Stimulated activated CD4-positive, alpha-beta T cell treated with anti-CD3 and anti-CD28 coated beads, TNF-alpha, amount 100 ng/mL, for 48 hours (primary cell): ENCODE measurements around the gene APPL1.
"Not testable (repeated sequence)": the region's sequence is repeated elsewhere in the genome, so short reads cannot be mapped to it uniquely, and the experiment has no call there.

ENCODE experiments used
- DNase-seq, 3 donors: peaks; one replicate each; pipeline ENCODE4 v3.0.0-alpha.2; 2020; ENCODE audit warnings: low read depth in 3 of 3

APPL1 gene

DNA sequence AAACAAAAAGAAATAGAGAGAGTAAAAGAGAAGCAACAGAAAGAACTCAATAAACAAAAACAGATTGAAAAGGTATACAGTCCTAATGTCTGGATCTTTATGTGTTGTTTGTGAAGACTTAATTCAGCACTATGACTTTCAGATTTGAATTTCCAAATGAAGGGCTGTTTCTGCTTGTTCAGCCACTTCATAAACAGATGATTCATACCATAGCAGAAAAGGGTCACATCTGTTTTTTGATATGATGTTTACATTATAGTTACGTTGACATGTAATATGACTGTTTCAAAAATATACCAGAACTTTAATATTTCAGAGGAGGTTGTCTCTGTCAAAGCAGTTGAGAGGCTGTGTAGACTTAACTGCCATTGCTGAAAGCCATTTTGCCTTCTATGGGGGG lies 40.9 kb downstream of the APPL1 start:
- DNase-seq = no peak

DNA sequence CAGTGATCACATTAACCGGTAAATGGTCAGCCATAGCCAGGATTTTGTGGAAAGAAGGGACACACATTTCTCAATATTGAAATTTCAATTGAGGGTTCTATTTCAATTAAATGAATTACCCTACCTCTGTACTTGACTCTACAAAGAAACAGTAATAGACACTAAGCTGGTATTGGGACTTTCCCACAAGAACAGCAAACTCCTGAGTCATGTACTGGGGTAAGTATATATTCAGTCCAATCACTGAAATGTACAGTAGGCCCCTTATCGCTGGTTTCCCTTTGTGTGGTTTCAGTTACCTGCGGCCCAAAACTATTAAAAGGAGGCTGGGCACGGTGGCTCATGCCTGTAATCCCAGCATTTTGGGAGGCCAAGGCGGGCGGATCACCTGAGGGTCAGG lies 47.3 kb downstream of the APPL1 start:
- no peak for DNase-seq

GRCh38 chr3:57275393-57275792 lies 47.9 kb downstream of the APPL1 start:
- DNase-seq = no peak

GRCh38 chr3:57278237-57278636 lies 50.7 kb downstream of the APPL1 start:
- DNase-seq = no peak

DNA sequence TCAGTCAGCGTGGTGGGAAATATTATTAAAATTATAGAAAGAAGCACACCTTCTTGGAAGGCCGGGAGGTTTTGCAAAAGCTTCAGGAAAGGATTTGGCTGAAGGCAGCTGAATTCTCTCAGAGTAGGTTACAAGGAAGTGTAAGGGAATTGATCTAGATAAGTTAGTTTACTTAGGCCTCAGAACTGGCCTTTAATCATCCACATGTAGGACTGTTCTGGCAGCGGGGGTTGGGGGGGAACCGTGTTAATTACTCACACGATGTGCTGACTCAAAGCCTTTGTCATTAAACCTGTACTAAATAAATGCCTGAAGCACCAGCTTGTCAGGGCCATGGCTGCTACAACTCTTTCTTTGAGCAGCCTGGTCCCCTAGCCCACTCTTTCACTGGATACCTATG lies 52.2 kb downstream of the APPL1 start:
- DNase-seq = no peak

DNA sequence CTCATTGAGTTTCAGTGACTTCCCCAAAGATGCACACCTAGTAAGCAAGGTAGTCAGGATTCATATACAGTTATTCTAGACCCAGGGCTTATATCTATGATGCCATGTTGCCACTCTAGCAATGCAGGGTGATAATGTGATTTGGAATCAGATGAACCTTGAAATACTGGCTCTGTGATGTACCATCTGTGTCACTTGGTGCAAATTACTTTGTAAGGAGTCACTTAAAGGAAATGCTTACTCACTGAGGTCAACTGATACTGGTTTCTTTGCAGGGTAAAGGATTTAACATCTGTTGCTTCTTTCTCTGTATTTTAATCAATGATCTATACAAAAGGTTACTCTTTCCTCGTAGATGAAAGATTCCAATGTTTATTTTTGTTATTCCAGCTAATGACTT lies 54.2 kb downstream of the APPL1 start:
- DNase-seq = no peak

DNA sequence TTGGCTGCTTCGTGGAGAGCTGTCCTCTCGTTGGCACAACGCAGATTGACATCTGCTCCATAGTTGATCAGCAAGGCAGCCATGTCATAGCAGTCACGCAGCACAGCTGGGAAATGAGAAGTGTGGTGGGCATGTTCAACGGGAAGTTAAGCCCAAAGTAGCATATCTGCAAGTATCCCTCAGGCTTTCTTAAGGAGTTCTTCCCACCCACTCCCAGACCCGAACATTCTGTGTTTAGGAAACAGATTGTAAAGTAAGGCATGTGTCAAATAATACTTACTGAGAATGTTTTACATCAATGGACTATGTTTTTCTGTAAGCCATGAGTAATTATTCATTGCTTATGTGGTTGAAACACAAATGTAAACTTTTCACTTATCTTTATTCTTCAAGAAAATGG lies 55.8 kb downstream of the APPL1 start:
- DNase-seq = no peak

GRCh38 chr3:57287205-57287604 lies 59.7 kb downstream of the APPL1 start:
- no peak for DNase-seq

DNA sequence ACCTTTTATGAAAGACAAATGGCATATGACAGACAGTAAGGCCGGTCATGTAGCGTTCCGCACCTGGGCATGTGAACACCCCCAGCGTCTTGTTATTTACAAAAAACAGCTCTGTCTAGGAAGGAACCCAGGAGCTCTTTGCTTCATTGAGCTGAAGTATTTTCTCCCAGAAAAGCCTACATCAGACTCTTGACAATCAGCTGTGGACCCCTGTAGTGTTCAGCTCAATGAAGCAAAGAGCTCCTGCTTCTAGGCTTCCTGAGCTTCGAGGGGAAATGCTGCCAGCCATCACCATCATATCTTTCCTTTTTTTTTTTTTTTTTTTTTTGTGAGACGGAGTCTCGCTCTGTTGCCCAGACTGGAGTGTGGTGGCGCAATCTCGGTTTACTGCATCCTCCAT lies 60.9 kb downstream of the APPL1 start:
- no peak for DNase-seq

- DNase-seq = no peak
These were observed 64.8 kb downstream of the APPL1 start, which contains the start of gene ASB14 for GRCh38 chr3:57292159-57292896. ASB14 (minus strand) TSS chr3:57292685; CDS start chr3:57292033, 652 bp downstream.

DNA sequence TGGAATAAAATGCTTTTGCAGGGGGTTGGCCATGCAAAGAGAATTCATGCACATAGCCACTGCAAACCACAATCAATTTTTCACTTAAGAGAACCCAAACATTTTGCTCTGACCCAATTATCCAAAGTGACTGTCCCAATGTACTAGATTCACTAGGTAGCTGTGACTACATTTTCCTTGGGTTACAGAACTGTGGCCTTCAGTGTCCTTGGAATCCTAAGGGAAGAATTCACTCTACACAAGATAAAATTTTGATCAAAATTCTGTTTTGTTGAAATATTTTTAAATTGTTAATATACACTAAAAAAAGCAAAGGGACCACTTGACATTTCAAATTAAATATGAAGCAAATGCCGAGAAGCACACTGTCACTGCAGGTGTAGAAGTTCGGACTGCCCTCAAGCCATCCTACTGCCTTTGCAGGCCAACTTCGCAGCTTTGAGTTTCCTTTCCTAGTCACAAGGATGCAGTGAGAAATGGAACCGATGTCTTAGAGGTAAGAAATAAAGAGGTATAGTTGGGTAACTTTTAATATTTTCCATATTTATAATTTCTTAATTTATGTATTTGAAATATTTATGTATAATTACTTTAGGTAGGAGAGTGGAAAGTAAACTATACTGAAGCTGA lies 65.5 kb downstream of the APPL1 start:
- DNase-seq = no peak

DNA sequence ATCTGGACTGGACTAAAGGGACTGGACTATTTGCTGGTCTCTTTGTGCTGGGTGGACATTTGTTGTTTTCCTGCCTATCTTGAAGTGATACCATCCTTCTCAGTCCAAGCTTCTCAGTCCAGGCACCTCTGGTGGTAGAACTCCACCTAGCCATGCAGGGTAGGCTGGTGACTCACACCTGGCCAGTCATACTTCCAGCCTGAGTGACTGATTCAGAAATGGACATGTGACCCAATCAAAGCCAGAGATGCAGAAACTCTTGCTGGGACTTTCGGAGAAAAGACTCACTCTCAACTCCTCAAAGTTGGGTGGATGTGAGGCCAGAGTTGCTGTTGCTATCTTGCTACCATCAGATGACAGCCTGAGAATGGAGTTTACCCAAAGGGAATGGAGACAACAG lies 70.5 kb downstream of the APPL1 start:
- DNase-seq = no peak

DNA sequence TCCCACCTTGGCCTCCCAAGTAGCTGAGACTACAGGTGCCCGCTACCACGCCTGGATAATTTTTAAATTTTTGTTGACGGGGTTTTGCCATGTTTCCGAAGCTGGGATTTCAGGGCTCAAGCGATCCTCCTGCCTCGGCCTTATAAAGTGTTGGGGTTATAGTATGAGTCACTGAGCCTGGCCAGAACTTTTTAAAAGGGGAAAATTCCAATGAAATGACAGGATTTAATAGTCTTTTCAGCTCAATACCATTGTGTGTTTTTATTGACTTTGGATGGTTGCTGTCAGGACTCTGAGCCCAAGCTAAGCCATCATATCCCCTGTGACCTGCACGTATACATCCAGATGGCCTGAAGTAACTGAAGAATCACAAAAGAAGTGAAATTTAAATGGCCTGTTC lies 76.0 kb downstream of the APPL1 start:
- DNase-seq = not testable (repeated sequence)

- no peak for DNase-seq
These were observed 82.3 kb downstream of the APPL1 start for GRCh38 chr3:57309769-57310360.

GRCh38 chr3:57314204-57314603 lies 86.7 kb downstream of the APPL1 start:
- no peak for DNase-seq
